Measurements from ENCODE around the gene COX6B2.

GRCh38 chr19:55358943-55359908 lies 4.7 kb upstream of the COX6B2 start:
- TF ChIP-seq CTCF (IDR thresholded peaks at IDR 0.05; ENCODE audit: control extremely low read depth in 1 of 3, insufficient read depth in 1 of 3, low read depth in 1 of 3, low read length in 3 of 3) (no peak), MAX (IDR thresholded peaks at IDR 0.05) (no peak), MAFK (IDR thresholded peaks at IDR 0.05; ENCODE audit: low read depth, low read length) (no peak), EZH2 (IDR thresholded peaks at IDR 0.05; ENCODE audit: low read depth, low read length, severe bottlenecking) (no peak), RFX5 (IDR thresholded peaks at IDR 0.05; ENCODE audit: borderline replicate concordance, low read depth, low read length) (no peak), SP1 (IDR thresholded peaks at IDR 0.05; ENCODE audit: low read depth, low read length) (no peak)

Measured in H1 (cell line).